GM19035 (cell line): ENCODE data around the gene GOLGA6L22.
"Not testable (repeated sequence)": the region's sequence is repeated elsewhere in the genome, so short reads cannot be mapped to it uniquely, and the experiment has no call there.

ENCODE experiments used
- ATAC-seq: cut with Tn5 transposase; IDR thresholded peaks from one replicate; pipeline ENCODE4 v1.9.1; 2021; ENCODE audit not compliant: unreplicated experiment

Gene GOLGA6L22, protein sequence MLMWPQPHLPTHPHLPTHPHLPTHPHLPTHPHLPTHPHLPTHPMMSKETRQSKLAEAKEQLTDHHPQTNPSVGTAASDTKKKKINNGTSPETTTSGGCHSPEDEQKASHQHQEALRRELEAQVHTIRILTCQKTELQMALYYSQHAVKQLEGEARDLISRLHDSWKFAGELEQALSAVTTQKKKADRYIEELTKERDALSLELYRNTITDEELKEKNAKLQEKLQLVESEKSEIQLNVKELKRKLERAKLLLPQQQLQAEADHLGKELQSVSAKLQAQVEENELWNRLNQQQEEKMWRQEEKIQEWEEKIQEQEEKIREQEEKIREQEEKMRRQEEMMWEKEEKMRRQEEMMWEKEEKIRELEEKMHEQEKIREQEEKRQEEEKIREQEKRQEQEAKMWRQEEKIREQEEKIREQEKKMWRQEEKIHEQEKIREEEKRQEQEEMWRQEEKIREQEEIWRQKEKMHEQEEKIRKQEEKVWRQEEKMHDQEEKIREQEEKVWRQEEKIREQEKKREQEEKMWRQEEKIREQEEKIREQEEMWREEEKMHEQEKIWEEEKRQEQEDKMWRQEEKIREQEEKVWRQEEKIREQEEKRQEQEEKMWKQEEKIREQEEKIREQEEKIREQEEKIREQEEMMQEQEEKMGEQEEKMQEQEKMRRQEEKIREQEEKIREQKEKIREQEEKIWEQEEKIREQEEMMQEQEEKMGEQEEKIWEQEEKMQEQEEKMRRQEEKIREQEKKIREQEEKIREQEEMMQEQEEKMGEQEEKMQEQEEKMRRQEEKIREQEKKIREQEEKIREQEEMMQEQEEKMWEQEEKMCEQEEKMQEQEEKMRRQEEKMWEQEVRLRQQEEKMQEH

DNA sequence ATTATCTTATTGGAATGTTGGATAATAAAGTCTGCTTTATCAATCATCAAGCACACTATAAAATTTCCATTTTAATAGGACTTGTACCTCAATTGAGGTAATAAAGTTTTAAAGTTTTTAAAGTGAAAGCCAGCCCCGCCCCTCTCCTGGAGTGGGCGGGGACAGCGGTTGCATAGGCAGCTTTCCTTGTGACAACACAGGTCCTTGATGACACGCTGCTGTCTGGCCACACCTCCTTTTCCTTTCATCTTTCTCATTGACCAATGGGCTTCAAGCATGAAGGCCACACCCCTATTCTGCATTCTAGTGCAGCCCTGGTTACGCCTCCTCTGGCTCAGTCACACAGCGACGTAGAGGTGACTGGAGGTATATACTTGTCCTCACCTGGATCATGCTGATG is at the start of gene GOLGA6L22:
Gene GOLGA6L22 (plus strand): TSS at position 301 of the 400 bp plus-strand sequence. CDS start 91 bp downstream, at position 392.
- not testable (repeated sequence) for ATAC-seq

DNA sequence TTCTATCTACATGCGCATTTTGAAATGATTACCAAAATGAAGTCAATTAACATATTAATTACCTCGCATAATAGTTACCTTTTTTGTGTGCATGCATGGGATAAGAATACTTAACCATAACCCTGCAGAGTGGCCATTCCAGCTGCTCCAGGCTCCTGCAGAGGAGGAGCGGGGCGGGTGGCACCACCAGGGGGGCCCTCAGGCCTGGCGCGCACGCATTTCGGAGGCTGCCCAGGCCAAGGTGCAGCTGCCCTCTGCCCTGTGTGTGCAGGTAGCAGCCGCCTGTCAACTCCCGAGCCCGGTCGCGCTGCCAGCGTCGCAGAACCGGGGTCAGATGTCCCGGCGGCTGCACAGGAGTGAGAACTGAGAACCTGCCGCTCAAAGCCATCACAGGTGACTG is 41.4 kb upstream of the GOLGA6L22 start:
- not testable (repeated sequence) for ATAC-seq

DNA sequence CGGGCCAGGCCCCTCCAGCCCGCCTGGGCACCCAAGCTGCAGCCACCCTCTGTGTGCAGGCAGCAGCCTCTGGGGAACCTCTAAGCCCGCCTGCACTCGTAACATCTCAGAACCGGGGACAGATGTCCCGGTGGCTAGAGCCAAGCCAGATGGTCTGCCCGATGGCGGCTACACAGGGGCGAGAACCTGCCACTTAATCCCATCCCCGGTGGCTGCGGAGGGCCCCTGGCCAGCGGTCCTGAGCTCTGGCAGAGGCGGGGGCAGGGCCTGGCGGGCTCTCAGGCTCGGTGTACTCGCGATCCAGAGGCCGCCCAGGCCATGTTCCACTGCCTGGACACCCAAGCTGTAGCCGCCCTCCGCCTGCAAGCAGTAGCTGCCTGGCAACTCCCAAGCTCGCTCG is 40.9 kb upstream of the GOLGA6L22 start:
- ATAC-seq, result not testable (repeated sequence)

DNA sequence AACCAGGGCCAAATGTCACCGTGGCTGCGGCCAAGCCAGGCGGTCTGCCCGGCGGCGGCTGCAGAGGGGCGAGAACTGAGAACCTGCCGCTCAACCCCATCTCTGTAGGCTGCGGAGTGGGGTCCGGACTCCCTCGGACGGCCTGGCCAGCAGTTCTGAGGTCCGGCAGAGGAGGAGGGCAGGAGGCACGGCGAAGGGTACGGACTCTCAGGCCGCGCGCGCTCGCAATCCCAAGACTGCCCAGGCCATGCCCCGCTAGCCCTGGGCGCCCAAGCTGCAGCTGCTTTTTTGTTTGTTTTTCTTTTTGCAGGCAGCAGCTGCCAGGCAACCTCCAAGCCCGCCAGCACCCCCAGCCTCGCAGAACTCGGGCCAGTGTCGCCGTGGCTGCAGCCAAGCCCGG is 40.5 kb upstream of the GOLGA6L22 start:
- ATAC-seq, result not testable (repeated sequence)

DNA sequence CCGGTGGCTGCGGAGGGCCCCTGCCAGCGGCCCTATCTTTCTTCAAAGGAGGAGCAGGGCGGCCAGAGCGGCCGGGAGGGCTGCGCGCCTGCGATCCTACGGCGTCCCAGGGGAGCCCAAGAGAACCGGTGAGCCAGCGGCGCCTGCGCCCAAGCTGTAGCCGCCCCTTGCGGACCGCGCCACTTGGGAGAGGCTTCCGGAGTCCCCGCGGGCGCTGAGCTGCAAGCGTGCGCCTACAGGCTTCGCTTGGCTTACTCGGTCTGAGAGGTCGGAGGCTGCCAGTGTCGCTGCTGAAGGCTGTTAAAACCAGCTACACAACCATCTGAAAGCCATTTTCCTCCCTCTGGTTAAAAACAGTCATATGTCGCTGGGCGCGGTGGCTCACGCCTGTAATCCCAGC is 40.0 kb upstream of the GOLGA6L22 start:
- ATAC-seq, result not testable (repeated sequence)

DNA sequence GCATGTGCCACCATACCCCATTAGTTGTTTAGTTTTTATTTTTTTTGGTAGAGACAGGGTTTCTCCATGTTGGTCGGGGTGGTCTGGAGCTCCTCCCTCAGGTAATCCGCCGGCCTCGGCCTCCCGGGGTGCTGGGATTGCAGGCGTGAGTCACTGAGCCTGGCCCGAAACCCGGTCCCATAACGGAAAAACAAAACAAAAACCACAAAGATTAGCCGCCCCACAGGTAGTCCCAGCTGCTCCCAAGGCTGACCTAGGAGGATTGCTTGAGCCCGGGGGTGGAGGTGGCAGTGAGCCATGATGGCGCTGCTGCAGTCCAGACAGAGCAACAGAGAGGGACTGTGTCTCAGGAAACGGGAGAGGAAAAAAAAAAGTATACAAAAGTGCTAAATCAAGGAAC is 38.4 kb upstream of the GOLGA6L22 start:
- not testable (repeated sequence) for ATAC-seq

DNA sequence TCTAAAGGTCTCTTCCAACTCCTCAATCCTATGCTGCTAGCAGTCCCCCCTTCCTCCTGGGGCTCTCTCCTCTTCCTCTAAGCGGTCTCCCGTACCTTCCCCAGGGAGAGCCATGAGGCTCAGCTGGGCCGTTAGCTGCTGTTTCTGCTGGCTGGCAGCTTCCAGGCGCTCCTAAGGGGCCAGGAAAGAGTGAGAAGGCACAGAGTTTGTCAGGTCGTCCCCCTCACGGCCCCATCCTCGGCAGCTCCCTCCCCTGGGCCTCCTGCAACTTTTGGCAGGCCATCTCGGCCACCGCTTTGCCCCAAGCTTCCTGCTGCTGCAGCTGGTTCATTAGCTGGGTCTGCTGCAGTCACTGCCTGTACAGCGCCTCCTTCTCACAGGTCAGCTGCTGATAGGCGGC is 29.3 kb upstream of the GOLGA6L22 start:
- not testable (repeated sequence) for ATAC-seq

DNA sequence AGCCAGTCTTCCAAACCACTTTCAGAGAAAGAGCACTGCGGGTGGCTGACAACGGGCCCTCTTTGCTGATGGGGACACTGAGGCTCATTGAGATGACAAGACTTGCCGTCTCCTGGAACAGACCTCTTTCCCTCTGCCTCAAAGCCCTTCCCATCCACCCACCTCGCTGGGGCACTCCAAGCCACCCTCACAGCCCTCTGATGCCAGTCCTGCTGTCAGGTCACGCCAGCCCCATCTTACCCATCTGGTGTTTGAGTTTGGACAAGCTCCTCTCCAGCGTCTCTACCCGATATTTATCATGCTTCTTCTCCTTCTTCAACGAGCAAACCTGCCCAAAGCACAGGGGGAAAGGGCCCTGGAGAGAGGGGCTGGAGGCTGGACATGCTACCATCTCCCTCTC is 27.0 kb upstream of the GOLGA6L22 start:
- ATAC-seq, result not testable (repeated sequence)

DNA sequence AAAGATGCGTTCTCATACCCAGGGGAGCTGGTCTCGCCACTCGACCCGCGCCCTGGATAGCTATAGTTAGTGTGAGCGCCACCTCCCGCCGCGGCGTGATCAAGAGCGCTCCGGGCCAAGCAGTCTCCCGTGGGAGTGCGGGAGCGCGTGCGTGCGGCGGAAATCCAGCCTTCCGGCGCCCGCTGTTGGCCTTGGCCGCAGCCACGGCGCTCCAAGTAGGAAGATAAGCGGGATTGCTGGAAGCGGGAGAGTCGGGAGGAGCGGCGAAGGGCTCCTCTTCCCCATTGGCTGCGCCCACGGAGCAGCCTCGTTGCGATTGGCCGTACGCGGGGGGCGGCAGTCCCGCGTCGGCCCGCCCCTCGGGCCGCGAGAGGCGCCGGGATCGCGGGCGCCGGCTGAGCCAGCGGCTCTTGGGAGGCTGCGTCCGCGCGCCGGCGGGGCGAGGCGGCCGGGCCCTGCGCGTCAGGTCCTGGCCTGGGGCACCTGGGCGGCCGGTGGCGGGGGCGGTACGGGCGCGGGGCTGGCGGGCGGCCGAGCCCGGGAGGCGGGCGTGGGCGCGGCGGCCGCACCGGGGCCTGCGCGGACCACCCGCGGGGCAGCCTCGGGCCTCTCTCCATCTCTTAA is 35.9 kb downstream of the GOLGA6L22 start:
- ATAC-seq, result not testable (repeated sequence)

DNA sequence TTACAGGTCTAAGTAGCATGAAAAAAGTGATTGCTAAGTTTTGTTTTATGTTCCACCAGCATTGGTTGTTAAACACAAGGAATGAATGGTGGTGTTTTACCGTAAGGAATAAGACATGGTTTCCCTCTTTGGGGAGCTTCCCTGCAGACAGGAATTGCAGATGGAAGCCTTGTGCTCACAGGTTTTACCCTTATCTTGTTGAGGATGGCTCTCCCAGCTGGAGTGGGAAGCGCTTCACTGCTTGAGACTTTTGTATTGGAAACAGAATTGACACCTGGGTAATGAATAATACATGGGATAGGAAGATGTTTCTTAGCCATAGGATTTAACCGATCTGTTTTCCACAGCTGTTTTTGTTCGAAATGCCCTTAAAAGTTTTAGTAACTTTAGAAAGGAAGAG is 38.5 kb downstream of the GOLGA6L22 start:
- ATAC-seq, result not testable (repeated sequence)

DNA sequence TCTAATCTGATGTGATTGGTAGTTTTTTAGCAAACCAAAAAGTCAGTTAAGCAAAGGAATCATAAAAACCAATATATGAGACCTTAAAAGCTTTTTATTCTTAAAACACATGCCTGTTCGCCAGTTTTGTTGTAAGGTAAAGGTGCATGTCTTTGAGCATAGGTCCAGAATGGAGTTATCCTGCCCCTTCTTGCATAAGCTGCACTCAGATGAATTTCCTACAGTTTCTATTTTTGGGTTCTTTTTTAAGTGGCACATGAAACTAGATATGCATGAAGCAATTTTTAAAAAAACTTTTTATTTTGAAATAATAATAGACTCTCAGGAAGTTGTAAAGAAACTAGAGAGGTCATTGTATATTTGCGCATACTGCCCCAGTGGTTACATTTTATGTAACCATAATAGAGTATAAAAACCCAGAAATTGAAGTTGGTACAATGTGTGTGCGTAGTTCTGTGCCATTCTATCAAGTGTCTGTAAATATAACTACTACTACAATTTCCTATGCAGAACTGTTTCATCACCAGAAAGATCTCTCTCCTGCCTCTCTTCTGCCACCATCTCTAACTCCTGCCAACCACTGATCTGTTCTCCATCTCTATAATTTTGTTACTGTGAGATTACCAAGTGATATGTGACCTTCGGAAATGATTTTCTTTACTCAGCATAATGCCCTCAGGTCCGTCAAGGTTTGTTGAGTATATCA is 39.7 kb downstream of the GOLGA6L22 start:
- ATAC-seq, result not testable (repeated sequence)

DNA sequence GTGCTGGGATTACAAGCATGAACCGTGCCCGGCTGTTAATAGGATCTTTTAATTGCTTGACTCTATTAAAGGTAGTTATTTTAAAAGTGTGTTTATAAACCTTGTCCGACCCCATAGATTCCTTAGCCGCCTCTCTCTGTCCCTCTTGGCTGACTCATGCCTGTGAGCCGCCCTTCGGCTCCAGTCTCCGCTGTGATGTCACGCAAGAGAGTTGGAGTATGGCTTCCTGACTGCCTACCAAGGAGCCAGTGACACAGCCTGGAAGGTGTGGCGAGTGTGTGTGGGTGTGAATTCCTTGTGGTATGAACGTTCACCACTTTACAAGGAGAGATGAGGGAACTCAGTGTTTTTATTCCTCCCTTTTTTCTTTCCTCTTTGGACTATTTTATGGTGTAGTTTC is 43.6 kb downstream of the GOLGA6L22 start:
- ATAC-seq, result not testable (repeated sequence)

DNA sequence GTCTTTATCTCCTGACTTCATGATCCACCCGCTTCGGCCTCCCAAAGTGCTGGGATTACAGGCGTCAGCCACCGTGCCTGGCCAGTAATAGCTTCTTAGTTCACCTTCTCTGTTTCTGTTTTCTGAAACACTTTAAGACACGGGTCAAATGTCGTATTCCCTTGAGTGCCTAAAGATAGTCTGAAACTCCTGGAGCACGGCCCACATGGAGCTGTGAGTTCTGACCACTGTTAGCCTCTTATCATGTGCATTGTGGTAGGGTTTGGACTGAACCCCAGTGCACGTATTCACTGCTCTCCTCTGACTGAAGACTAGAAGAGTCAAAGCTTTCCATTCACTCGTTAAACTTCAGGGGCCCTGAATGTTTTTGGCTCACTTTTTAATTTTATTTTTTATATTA is 48.3 kb downstream of the GOLGA6L22 start:
- not testable (repeated sequence) for ATAC-seq

DNA sequence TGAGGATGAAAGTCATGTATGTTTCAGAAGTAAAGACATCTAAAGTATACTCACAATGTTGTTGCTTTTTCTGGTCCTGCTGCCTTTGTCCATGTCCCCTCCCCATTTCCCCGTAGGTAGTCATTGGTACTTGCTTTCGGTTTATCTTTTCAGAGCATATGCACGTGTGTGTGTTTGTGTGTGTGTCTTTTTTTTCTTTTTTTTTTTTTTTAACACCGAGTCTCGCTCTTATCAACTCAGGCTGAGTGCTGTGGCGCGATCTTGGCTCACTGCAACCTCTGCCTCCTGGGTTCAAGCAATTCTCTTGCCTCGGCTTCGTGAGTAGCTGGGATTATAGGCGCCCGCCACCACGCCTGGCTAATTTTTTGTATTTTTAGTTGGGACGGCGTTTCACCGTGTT is 57.4 kb downstream of the GOLGA6L22 start:
- ATAC-seq, result not testable (repeated sequence)
